ENCODE data around the gene RNF220.

The RNF220 gene

GRCh38 chr1:44682883-44683265 lies 277.8 kb downstream of the RNF220 start:
- peaks cover 7% of the 10 kb centered on the region for H3K4me1 ChIP-seq (ENCODE audit: control insufficient read depth, insufficient read depth, low read length)

DNA sequence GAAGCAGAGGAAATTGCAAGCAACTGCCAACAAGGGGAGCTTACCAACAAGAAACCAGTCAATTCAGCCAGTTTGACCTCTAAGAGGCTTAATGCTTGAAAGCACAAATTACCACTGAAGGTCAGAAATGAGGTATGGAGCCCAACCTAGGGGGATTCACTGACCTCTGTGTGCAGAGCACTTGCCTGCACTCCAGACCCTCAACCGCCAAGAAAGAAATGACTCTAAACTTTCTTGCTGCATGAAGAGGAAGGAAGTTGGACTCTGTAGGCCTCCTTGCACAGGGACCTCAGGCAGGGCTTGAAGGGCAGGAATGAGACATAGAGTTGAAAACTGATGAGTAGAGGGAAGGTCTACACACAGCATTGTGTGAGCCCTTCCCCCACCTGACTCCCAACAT lies 279.5 kb downstream of the RNF220 start:
- H3K9ac ChIP-seq (ENCODE audit: low read depth, low read length): no peak overlapping the region
- H3K4me1 ChIP-seq (ENCODE audit: control insufficient read depth, insufficient read depth, low read length): peaks cover 17% of the 10 kb centered on the region
- H3K9me3 ChIP-seq (ENCODE audit: control insufficient read depth, insufficient read depth, low read length): no peaks in the 10 kb centered on the region
- no peaks in the 10 kb centered on the region for H3K27me3 ChIP-seq (ENCODE audit: control insufficient read depth, insufficient read depth, low read length)
- no peaks in the 10 kb centered on the region for H3K36me3 ChIP-seq (ENCODE audit: control insufficient read depth, insufficient read depth, low read length)
- H3K4me3 ChIP-seq (ENCODE audit: low read depth, low read length): no peak overlapping the region

More at GRCh38 chr1:44682883-44683265, 277.8 kb downstream of the RNF220 start:
- Histone ChIP-seq H3K9me3 (ENCODE audit: control insufficient read depth, insufficient read depth, low read length) (no peaks in the 10 kb centered on the region), H3K27me3 (ENCODE audit: control insufficient read depth, insufficient read depth, low read length) (no peaks in the 10 kb centered on the region), H3K4me3 (ENCODE audit: low read depth, low read length) (no peak overlapping the region), H3K36me3 (ENCODE audit: control insufficient read depth, insufficient read depth, low read length) (no peaks in the 10 kb centered on the region), H3K9ac (ENCODE audit: low read depth, low read length) (no peak overlapping the region)

GRCh38 chr1:44685218-44685617 lies 280.2 kb downstream of the RNF220 start:
- H3K9ac ChIP-seq (ENCODE audit: low read depth, low read length): no peak overlapping the region
- H3K9me3 ChIP-seq (ENCODE audit: control insufficient read depth, insufficient read depth, low read length): no peaks in the 10 kb centered on the region
- H3K4me1 ChIP-seq (ENCODE audit: control insufficient read depth, insufficient read depth, low read length): peaks cover 19% of the 10 kb centered on the region
- no peaks in the 10 kb centered on the region for H3K27me3 ChIP-seq (ENCODE audit: control insufficient read depth, insufficient read depth, low read length)
- H3K4me3 ChIP-seq (ENCODE audit: low read depth, low read length): no peak overlapping the region
- H3K36me3 ChIP-seq (ENCODE audit: control insufficient read depth, insufficient read depth, low read length): no peaks in the 10 kb centered on the region

GRCh38 chr1:44685881-44686280 lies 280.8 kb downstream of the RNF220 start:
- no peaks in the 10 kb centered on the region for H3K36me3 ChIP-seq (ENCODE audit: control insufficient read depth, insufficient read depth, low read length)
- peaks cover 19% of the 10 kb centered on the region for H3K4me1 ChIP-seq (ENCODE audit: control insufficient read depth, insufficient read depth, low read length)
- H3K9ac ChIP-seq (ENCODE audit: low read depth, low read length): no peak overlapping the region
- no peak overlapping the region for H3K4me3 ChIP-seq (ENCODE audit: low read depth, low read length)
- H3K27me3 ChIP-seq (ENCODE audit: control insufficient read depth, insufficient read depth, low read length): no peaks in the 10 kb centered on the region
- H3K9me3 ChIP-seq (ENCODE audit: control insufficient read depth, insufficient read depth, low read length): no peaks in the 10 kb centered on the region

GRCh38 chr1:44688760-44689446 lies 283.8 kb downstream of the RNF220 start:
- Histone ChIP-seq H3K9me3 (ENCODE audit: control insufficient read depth, insufficient read depth, low read length) (no peaks in the 10 kb centered on the region), H3K4me1 (ENCODE audit: control insufficient read depth, insufficient read depth, low read length) (peaks cover 12% of the 10 kb centered on the region), H3K27me3 (ENCODE audit: control insufficient read depth, insufficient read depth, low read length) (no peaks in the 10 kb centered on the region), H3K9ac (ENCODE audit: low read depth, low read length) (no peak overlapping the region), H3K4me3 (ENCODE audit: low read depth, low read length) (no peak overlapping the region), H3K36me3 (ENCODE audit: control insufficient read depth, insufficient read depth, low read length) (no peaks in the 10 kb centered on the region)

- Histone ChIP-seq H3K36me3 (ENCODE audit: control insufficient read depth, insufficient read depth, low read length) (no peaks in the 10 kb centered on the region), H3K9me3 (ENCODE audit: control insufficient read depth, insufficient read depth, low read length) (no peaks in the 10 kb centered on the region), H3K27me3 (ENCODE audit: control insufficient read depth, insufficient read depth, low read length) (no peaks in the 10 kb centered on the region), H3K9ac (ENCODE audit: low read depth, low read length) (no peak overlapping the region), H3K4me3 (ENCODE audit: low read depth, low read length) (no peak overlapping the region), H3K4me1 (ENCODE audit: control insufficient read depth, insufficient read depth, low read length) (peaks cover 12% of the 10 kb centered on the region)
These were observed 284.4 kb downstream of the RNF220 start for GRCh38 chr1:44689447-44689765.

DNA sequence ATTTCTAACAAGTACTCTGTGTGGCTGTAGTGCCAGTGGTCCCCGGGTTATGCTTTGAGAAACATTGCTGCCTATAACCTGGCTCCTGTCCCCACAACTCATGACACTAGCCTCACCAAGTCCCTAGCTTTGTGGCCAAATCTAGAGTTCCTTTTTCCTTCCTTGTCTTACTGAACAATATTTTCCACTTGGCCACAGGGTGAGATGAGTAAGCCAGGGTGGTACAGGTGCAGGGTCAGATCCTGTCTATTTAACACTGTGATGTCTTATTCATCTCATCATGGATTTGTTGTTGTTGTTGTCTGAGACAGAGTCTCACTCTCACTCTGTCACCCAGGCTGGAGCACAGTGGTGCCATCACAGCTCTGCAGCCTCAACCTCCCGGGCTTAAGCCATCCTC lies 288.1 kb downstream of the RNF220 start:
- H3K4me1 ChIP-seq (ENCODE audit: control insufficient read depth, insufficient read depth, low read length): peaks cover 12% of the 10 kb centered on the region
- no peak overlapping the region for H3K9ac ChIP-seq (ENCODE audit: low read depth, low read length)
- H3K9me3 ChIP-seq (ENCODE audit: control insufficient read depth, insufficient read depth, low read length): no peaks in the 10 kb centered on the region
- no peaks in the 10 kb centered on the region for H3K36me3 ChIP-seq (ENCODE audit: control insufficient read depth, insufficient read depth, low read length)
- no peaks in the 10 kb centered on the region for H3K27me3 ChIP-seq (ENCODE audit: control insufficient read depth, insufficient read depth, low read length)
- H3K4me3 ChIP-seq (ENCODE audit: low read depth, low read length): no peak overlapping the region

- H3K36me3 ChIP-seq (ENCODE audit: control insufficient read depth, insufficient read depth, low read length): no peaks in the 10 kb centered on the region
- no peak overlapping the region for H3K4me3 ChIP-seq (ENCODE audit: low read depth, low read length)
- no peaks in the 10 kb centered on the region for H3K27me3 ChIP-seq (ENCODE audit: control insufficient read depth, insufficient read depth, low read length)
- H3K4me1 ChIP-seq (ENCODE audit: control insufficient read depth, insufficient read depth, low read length): peaks cover 7% of the 10 kb centered on the region
- no peaks in the 10 kb centered on the region for H3K9me3 ChIP-seq (ENCODE audit: control insufficient read depth, insufficient read depth, low read length)
- no peak overlapping the region for H3K9ac ChIP-seq (ENCODE audit: low read depth, low read length)
These were observed 288.8 kb downstream of the RNF220 start for GRCh38 chr1:44693900-44694299.

DNA sequence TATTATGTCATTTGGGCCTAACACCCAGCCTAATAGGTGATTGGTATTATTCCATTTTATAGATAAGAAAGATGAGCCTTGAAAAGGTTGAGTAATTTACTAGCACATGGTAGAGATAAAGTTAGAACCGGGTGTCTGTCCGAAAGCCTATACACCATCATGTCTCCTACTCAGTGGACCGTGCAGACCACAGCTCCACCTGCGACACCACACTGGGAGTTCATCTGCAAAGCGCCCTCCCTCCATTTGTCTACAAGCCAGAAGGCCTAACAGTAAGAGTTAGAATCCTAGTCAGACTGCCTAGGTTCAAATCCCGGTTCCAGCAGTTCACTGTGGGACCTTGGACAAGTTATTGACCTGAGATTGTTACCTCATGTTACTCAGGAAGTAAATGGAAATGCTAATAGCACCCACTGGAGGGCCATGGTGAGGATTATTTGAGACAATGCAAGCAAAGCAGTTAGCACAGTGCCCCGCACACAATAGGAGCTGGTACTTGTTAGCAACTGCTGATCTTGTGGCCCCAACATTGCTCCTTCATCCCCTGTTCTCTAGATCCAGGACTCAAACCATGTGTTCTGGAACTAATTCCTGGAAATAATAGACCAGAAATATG lies 289.9 kb downstream of the RNF220 start:
- H3K9ac ChIP-seq (ENCODE audit: low read depth, low read length): no peak overlapping the region

GRCh38 chr1:44695671-44696070 lies 290.6 kb downstream of the RNF220 start:
- H3K36me3 ChIP-seq (ENCODE audit: control insufficient read depth, insufficient read depth, low read length): no peaks in the 10 kb centered on the region
- H3K9ac ChIP-seq (ENCODE audit: low read depth, low read length): no peak overlapping the region
- H3K27me3 ChIP-seq (ENCODE audit: control insufficient read depth, insufficient read depth, low read length): no peaks in the 10 kb centered on the region
- no peak overlapping the region for H3K4me3 ChIP-seq (ENCODE audit: low read depth, low read length)
- no peaks in the 10 kb centered on the region for H3K4me1 ChIP-seq (ENCODE audit: control insufficient read depth, insufficient read depth, low read length)
- H3K9me3 ChIP-seq (ENCODE audit: control insufficient read depth, insufficient read depth, low read length): no peaks in the 10 kb centered on the region

More for the DNA sequence above, 289.9 kb downstream of the RNF220 start:
- H3K27me3 ChIP-seq (ENCODE audit: control insufficient read depth, insufficient read depth, low read length): no peaks in the 10 kb centered on the region
- no peak overlapping the region for H3K4me3 ChIP-seq (ENCODE audit: low read depth, low read length)
- no peaks in the 10 kb centered on the region for H3K36me3 ChIP-seq (ENCODE audit: control insufficient read depth, insufficient read depth, low read length)
- no peaks in the 10 kb centered on the region for H3K4me1 ChIP-seq (ENCODE audit: control insufficient read depth, insufficient read depth, low read length)
- no peaks in the 10 kb centered on the region for H3K9me3 ChIP-seq (ENCODE audit: control insufficient read depth, insufficient read depth, low read length)

GRCh38 chr1:44696101-44696500 lies 291.0 kb downstream of the RNF220 start:
- Histone ChIP-seq H3K9ac (ENCODE audit: low read depth, low read length) (no peak overlapping the region), H3K27me3 (ENCODE audit: control insufficient read depth, insufficient read depth, low read length) (no peaks in the 10 kb centered on the region), H3K4me1 (ENCODE audit: control insufficient read depth, insufficient read depth, low read length) (no peaks in the 10 kb centered on the region), H3K9me3 (ENCODE audit: control insufficient read depth, insufficient read depth, low read length) (no peaks in the 10 kb centered on the region), H3K4me3 (ENCODE audit: low read depth, low read length) (no peak overlapping the region), H3K36me3 (ENCODE audit: control insufficient read depth, insufficient read depth, low read length) (no peaks in the 10 kb centered on the region)

- Histone ChIP-seq H3K27me3 (ENCODE audit: control insufficient read depth, insufficient read depth, low read length) (no peaks in the 10 kb centered on the region), H3K36me3 (ENCODE audit: control insufficient read depth, insufficient read depth, low read length) (no peaks in the 10 kb centered on the region), H3K4me1 (ENCODE audit: control insufficient read depth, insufficient read depth, low read length) (no peaks in the 10 kb centered on the region), H3K9me3 (ENCODE audit: control insufficient read depth, insufficient read depth, low read length) (no peaks in the 10 kb centered on the region), H3K4me3 (ENCODE audit: low read depth, low read length) (no peak overlapping the region), H3K9ac (ENCODE audit: low read depth, low read length) (no peak overlapping the region)
These were observed 291.8 kb downstream of the RNF220 start for GRCh38 chr1:44696789-44697345.

Measured in iPS-15b (cell line).